T-helper 2 cell (primary cell): ENCODE results near the gene SORBS2.
"Not testable (repeated sequence)": the region's sequence is repeated elsewhere in the genome, so short reads cannot be mapped to it uniquely, and the experiment has no call there.

Source experiments
- DNase-seq, 5 experiments: peaks; one replicate each; pipeline versions ENCODE4 v3.0.0 to v3.0.0-alpha.2; 2012 to 2022
- total RNA-seq, 2 donors: gene quantifications; one replicate each; lab custom pipeline; 2026; lab: John Stamatoyannopoulos, UW

SORBS2 gene, protein sequence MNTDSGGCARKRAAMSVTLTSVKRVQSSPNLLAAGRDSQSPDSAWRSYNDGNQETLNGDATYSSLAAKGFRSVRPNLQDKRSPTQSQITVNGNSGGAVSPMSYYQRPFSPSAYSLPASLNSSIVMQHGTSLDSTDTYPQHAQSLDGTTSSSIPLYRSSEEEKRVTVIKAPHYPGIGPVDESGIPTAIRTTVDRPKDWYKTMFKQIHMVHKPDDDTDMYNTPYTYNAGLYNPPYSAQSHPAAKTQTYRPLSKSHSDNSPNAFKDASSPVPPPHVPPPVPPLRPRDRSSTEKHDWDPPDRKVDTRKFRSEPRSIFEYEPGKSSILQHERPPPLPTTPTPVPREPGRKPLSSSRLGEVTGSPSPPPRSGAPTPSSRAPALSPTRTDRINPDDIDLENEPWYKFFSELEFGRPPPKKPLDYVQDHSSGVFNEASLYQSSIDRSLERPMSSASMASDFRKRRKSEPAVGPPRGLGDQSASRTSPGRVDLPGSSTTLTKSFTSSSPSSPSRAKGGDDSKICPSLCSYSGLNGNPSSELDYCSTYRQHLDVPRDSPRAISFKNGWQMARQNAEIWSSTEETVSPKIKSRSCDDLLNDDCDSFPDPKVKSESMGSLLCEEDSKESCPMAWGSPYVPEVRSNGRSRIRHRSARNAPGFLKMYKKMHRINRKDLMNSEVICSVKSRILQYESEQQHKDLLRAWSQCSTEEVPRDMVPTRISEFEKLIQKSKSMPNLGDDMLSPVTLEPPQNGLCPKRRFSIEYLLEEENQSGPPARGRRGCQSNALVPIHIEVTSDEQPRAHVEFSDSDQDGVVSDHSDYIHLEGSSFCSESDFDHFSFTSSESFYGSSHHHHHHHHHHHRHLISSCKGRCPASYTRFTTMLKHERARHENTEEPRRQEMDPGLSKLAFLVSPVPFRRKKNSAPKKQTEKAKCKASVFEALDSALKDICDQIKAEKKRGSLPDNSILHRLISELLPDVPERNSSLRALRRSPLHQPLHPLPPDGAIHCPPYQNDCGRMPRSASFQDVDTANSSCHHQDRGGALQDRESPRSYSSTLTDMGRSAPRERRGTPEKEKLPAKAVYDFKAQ (N-terminal part only)
- total RNA-seq, result 0.31 to 0.61 reads per million in 2 donors

DNA sequence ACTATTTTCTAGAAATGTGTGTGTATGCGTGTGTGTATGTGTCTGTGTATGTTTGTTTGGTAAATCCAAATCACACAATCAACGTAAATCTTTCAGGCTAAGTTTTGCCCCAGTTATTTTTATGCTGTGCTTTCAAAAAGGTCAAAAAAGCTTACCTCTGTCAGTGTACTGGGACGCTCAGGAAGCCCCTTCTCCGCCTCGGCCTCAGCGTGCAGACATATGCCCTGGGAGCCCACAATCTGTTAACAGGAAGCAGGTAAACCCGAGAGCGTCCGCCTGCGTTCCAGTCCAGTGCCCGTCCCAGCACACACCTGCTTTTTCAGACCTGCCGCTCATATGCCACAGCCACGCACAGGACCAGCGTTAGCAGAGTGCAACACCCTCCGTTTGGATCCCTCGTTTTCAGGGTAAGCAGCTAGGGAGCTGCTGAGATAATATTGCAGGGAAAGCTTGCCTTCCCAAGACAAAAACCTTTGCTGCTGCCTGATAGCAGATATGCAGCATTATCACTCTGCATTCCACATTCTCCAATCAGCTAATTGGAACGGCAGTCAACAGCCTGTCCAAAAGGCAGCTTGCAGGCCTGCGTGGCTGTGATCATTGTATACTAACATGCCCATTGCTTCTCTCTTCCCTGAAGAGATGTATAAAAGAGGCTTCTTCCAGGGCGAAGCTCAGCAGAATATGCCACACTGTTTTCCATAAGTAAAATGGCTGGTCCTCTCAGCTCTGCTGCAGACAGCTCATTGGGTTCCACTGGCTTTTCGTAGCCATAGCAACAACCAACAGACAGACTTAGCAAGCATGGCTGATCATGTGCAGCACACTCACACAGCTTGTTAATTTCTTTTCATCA lies at the start of gene SORBS2:
Gene SORBS2, minus strand, starts transcription at position 686 of the 856 bp plus-strand sequence. CDS start 121,623 bp downstream, outside the sequence.
- DNase-seq, result no peak

DNA sequence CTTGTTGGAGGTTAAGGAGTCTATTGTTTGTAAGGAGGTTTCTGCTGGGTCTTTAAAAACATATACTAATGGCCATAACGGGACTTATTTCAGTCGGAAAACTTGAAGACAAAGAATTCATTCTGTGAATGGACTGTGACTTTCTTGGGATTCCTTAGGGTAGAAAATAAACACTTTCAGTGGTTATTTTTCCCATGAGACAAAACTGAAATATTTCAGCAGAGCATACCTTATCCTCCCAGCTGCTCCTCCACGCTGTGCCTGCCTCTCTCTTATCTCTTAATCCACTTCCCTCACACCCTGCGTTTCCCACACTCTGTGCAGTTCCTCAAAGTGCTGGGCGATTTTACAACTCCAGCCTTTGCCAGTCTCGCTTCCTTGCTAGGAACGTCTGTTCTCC lies 47.1 kb upstream of the SORBS2 start:
- no peak for DNase-seq

- DNase-seq, result not testable (repeated sequence)
Observed at GRCh38 chr4:185857561-185857960, 45.6 kb upstream of the SORBS2 start.

DNA sequence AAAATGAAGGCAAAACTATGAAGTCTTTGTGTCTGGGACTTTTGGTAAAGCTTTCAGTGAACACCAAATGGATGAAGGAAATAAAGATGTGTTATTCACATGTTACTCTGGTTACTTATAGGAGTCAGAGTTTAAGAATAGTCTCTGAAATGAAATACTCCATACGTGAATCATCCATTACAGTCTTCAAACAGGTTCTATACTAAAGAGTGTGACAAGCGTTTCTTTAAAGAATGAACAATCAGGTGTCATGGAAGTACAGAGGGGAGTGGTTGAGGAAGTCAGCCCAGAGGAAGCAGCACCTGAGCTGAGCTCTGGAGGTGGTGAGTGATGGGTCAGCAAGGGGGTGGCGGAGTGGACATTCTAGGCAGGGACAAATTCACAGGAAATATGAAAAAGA lies 41.8 kb upstream of the SORBS2 start:
- no peak for DNase-seq

- no peak for DNase-seq
Observed at GRCh38 chr4:185852961-185853360, 41.0 kb upstream of the SORBS2 start.

DNA sequence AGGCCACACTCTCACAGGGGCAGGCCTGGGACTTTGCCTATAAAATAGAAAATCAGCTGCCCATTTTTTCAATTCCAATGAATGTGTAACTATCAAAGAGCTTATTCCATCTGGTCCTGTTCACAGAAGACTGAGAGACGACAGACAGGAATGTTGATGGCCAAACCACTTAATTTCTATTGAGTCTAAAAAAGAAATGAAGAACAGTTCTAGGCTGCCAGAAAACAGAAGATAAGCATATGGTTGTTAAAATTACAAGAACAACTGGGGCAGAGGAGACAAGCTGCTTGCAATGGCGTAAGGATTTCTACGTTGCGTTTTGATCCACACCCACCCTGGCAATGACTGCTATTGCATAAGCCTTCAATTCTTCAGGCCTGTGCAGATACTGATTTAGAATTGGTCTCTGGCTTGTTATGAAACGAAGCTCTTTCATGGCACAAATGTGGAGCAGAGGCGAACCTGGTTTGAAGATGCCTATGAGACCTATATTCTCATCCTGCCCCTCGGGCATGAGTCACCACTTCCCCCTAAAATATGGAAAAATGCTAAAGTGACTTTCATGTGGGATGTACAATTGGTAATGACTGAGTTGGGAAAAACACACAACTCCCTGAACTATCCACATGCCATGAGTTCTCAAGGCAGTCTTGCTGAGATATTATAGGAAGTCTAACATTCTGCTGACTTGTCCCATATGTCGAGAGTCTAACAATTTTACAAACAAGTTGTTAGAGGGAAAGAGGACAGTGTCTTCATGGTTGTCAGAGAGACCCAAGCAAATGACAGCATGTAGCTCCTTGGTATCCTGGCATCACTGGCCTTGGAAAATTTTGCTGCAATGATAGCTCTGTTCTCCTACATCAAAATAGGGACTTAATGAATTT lies 37.9 kb upstream of the SORBS2 start:
- DNase-seq, result no peak

DNA sequence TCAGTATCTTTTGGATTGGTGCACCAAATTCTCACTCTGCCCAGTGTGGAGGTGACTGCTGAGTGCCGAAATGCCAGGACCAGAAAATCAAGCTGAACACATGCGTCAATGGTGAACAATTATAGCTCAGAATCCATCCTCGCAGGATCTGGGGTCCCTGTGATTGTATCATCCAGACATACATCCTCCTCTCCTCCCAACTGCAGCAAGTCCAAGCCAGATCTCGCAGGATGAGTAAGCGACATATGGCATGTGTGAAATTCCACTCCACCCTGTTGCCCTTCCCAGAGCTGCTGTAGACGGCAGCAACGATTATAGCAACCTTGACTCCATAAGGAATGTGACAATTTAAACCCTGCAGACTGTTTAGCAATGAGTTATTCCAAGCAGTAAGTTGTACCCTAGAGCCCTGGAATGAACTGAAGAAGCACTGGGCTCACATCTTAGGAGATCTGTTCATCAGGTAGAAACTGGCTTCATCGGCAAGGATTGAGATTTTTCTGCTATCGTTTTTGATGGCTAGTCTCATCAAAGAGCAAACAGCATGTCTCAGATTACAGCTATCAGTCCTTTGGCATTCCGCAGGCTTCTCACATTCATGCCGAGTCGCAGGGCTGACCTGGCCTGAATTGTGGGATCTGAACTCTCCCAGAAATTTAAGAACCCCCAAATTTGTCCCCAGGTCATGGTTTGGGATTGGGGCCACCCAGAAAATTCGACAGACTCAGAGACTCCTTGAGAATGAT lies 35.5 kb upstream of the SORBS2 start:
- no peak for DNase-seq

GRCh38 chr4:185846505-185847150 lies 34.6 kb upstream of the SORBS2 start:
- no peak for DNase-seq

DNA sequence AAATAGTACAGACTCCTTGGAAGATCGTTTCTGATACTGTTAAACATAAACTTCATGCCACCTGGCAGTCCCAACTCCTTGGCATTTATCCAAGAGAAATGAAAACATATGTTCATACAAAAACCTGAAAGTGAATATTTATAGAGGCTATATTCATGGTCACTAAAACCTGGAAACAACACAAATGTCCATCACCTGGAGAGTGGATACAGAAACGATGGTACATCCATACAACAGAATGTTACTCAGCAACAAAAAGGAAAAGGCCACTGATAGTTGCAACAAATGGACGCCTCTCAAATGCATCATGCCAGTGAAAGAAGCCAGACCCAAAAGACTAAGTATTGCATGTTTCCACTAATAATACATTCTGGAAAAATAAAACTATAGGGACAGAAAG lies 34.0 kb upstream of the SORBS2 start:
- no peak for DNase-seq

DNA sequence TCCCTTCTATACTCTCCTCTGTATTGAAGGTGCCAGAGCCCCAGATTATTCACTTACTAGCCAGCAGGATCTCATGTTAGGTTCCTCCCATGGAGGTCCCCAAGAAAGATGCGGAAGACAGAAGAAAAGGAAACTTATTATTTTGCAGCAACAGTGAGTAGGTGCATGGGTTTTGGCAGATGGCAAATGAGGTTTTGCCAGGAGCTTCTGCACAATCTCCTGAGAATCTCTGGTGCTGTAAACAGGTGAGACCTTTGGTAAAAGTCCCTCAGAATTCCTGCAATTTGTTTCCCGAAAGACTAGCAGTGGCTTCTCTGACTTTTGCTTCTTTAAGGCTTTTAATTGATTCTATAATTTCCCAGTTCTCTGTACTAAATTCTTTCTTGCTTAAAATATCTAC lies 29.5 kb upstream of the SORBS2 start:
- no peak for DNase-seq

DNA sequence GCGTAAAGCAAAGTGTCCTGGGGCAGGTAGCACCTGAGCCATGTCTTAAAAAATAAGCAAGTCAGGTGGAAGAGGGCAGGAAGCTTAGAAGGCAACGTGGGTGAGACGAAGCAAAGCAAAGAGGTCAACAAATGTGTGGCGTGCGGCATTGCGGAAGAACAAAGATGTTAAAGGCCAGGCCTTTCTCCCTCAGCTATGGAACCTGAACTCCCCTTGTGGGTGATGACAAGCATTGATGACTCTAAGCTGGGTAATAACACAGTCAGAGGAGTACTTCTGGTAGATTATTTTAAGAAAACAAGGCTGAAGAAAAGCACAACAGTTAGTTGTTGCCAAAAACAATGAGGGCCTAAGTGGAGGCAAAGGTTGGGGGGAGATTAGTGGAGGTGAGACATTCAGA lies 29.0 kb upstream of the SORBS2 start:
- DNase-seq, result no peak

DNA sequence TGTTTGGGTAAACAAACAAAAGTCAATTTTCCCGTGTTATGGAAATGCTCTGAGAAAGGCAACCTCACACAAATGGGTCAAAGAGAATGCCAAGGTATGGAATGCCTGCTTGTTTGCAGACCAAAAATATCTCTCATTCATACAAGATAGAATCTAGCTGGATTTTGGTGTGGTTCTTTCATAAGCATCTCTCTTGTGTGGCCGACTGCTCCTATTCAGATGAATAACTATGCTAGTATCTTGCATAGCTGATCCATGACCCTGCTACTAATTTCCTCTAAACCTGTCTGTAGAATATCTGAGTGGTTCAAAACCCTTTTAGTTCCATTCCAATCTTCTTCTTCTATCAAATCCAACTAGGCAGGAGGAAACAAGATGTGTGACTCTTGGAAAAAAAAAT lies 28.2 kb upstream of the SORBS2 start:
- DNase-seq, result no peak

DNA sequence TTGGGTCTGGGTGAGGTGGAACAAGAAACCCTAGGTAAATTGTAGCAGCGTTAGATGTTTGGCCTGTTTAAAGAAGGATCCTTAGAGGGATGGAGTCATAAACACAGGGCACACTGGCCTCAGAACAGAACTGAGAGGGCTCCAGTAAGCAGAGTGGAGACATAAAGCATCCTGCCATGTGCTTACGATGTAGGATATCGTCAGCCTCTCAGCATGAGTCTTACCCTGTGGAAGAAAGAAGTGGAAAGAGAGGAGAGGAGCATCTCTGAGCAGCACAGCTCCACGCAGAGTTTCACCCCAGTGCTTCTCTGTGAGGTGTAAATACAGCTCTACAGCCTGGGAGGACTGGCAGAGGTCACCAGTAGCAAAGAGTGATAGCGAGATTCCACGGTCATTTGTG lies 27.8 kb upstream of the SORBS2 start:
- no peak for DNase-seq

GRCh38 chr4:185839194-185839712 lies 27.3 kb upstream of the SORBS2 start:
- DNase-seq, result no peak

DNA sequence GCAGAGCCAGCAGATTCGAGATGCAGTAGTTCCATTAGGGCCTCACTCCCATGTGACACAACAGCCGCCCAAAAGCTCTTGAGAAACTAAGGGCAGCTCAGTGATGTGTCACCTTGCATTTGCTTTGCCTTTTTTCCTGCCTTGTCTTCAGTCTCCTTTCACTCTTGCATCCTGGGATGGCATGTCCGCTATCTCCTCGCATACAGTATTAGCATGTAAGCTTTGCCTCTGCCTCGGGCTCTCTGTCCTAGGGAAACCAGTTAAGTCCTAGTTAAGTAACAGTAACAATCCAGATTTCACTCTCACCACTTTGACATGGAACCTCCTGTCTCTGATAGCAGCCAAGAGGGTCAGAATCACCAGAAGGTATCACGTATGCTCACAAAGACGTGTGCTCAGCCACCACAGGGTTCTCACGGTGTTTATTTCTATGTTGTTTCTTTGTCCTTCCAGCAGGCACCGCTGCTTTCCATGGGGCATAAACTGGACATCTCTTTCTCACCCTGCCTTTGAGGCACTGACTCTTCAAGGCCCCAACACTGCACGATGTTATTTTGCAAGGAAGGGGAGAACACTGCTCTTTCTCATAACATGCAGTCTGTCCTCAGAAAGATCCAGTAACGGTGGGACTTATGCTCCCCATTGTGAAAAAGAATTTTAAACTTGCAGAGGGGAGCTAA lies 26.7 kb upstream of the SORBS2 start:
- DNase-seq, result no peak

GRCh38 chr4:185838104-185838452 lies 26.1 kb upstream of the SORBS2 start:
- no peak for DNase-seq

DNA sequence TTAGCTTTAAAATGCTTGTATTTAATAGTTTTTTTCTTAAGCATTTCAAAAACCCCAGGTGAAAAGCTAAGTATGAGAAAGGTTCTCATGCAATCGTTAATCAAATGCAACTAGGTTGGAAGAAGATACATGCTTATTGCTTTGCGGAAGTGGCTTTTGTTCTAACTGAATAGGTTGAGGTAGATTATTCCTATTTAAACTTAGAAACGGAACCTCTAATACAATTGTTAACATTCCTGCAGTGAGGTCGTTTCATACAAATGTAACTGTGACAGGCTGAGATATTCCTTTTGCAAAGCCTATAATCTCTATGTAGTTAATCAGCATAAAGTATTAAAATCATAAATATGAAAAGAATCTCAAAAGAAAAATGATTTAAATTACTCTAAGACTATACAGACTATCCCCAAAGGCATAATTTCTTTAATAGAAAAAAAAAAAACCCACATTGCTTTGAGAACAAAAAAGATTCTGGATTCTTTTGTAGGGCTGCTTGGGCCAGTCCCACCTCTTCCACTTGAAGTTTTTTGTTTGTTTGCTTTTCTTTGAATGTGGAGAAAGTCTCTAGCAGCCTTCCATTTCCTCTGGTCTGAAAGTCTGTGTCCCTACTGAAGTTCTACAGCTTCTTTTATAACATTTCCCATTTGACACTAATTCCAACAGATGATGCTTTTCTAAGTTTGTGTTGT lies 25.6 kb upstream of the SORBS2 start:
- no peak for DNase-seq

DNA sequence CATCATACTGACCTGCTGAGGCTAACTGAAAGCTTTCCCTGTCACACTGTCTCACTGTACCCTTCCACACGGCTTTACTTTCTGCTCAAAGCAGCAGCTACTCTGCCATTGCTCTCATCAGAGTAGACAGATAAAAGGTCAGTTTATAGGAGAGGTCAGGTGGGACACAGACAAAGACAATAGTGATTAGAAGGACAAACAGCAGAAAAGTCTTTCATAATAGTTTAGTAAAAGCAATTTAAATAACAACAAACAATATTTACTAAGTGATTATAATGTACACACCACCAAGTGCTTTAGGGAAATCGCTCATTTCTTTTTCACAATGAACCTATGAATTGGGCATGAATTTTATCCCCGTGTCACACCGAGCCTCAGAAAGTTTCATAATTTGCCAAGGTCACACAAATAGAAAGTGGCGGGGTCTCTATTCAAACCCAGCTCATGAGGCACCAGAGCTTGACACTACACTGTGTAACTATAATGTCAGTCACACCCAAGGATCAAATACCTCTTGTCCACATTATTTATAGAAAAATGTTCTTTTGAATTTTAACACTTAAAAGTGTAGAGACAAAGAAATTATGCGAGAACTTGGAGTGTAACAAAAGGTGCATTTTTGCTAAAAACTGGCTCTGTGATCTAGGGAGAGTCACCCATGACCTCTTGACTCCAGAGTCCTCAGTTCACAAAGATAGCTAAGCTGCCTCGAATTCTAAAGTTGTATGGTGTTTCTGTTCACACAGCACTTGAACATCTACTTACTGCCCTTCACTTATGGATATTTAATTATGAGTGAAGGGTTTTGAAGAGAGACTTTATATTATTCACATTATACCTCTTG lies 24.5 kb upstream of the SORBS2 start:
- DNase-seq, result no peak
